ENCODE data around the gene FILIP1L.

DNA sequence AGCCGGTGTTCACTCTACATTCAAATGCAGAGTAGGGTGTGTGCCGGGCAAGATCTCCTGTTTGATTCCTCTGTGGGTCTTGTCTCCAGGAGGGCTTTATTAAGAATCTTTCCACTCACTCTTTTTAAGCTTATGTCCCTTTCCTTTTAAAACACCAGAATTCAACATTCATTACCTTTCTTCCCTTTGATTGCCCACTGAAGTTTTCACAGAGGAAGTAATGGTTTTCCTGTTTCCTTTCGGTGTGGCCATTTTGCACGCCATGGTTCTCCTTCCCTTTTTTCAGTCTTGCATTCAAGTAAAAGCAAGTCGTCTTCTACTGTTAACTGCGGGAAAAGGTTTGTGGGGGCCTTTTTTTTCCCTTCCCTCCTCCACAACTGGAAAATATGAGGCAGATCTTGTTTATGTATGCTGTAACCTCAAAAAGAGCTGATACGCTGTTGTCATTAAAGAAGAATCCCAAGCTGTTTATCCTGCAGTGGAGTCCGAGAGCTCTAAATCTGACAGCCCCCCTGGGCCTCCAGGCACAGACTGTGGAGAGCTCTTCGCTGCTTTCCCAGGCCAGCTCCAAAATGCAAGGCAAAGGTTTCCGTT, 40.5 kb downstream of the FILIP1L start:
- TF ChIP-seq, protein P1, sequence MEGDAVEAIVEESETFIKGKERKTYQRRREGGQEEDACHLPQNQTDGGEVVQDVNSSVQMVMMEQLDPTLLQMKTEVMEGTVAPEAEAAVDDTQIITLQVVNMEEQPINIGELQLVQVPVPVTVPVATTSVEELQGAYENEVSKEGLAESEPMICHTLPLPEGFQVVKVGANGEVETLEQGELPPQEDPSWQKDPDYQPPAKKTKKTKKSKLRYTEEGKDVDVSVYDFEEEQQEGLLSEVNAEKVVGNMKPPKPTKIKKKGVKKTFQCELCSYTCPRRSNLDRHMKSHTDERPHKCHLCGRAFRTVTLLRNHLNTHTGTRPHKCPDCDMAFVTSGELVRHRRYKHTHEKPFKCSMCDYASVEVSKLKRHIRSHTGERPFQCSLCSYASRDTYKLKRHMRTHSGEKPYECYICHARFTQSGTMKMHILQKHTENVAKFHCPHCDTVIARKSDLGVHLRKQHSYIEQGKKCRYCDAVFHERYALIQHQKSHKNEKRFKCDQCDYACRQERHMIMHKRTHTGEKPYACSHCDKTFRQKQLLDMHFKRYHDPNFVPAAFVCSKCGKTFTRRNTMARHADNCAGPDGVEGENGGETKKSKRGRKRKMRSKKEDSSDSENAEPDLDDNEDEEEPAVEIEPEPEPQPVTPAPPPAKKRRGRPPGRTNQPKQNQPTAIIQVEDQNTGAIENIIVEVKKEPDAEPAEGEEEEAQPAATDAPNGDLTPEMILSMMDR (IDR thresholded peaks at IDR 0.05; ENCODE audit: low read length), result no peak
- TF ChIP-seq EZH2 (optimal IDR thresholded peaks at IDR 0.05; ENCODE audit: low read depth, low read length) (no peak), EZH2phosphoT487 (IDR thresholded peaks at IDR 0.05; ENCODE audit: low read length) (no peak)

Data from MM.1S (cell line).